ENCODE measurements around the gene SNAI1.

- TF ChIP-seq, protein P1, sequence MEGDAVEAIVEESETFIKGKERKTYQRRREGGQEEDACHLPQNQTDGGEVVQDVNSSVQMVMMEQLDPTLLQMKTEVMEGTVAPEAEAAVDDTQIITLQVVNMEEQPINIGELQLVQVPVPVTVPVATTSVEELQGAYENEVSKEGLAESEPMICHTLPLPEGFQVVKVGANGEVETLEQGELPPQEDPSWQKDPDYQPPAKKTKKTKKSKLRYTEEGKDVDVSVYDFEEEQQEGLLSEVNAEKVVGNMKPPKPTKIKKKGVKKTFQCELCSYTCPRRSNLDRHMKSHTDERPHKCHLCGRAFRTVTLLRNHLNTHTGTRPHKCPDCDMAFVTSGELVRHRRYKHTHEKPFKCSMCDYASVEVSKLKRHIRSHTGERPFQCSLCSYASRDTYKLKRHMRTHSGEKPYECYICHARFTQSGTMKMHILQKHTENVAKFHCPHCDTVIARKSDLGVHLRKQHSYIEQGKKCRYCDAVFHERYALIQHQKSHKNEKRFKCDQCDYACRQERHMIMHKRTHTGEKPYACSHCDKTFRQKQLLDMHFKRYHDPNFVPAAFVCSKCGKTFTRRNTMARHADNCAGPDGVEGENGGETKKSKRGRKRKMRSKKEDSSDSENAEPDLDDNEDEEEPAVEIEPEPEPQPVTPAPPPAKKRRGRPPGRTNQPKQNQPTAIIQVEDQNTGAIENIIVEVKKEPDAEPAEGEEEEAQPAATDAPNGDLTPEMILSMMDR (IDR thresholded peaks at IDR 0.05): no peak
- TF ChIP-seq POLR2AphosphoS5 (IDR thresholded peaks at IDR 0.05) (no peak), POLR2A (IDR thresholded peaks at IDR 0.05) (no peak)
These were observed 27.6 kb upstream of the SNAI1 start for GRCh38 chr20:49955167-49955566.

All from stomach (tissue), 4 donors.